KMS-11 (cell line): ENCODE measurements around the gene PREB.

Experiments used
- H2AFZ ChIP-seq: fragments of 200-600 bp; sonication (generic); 2 replicates; pipeline ENCODE4 v1.6.1; 2016; ENCODE audit warnings: antibody characterized with exemption, mixed run types, low read depth
- H3K27ac ChIP-seq: fragments of 200-600 bp; sonication (generic); 2 replicates; pipeline ENCODE4 v1.6.1; 2016; ENCODE audit warnings: mild to moderate bottlenecking, mixed run types
- H3K27me3 ChIP-seq: fragments of 200-600 bp; sonication (generic); 2 replicates; pipeline ENCODE4 v1.6.1; 2017; ENCODE audit warnings: mild to moderate bottlenecking, low read depth, mixed run types, moderate library complexity; ENCODE audit not compliant: insufficient read depth
- H3K36me3 ChIP-seq: fragments of 200-600 bp; sonication (generic); 2 replicates; pipeline ENCODE4 v1.6.1; 2017; ENCODE audit warnings: mild to moderate bottlenecking, mixed run types; ENCODE audit not compliant: insufficient read depth
- H3K4me1 ChIP-seq: fragments of 200-600 bp; sonication (generic); 2 replicates; pipeline ENCODE4 v1.6.1; 2016; ENCODE audit warnings: mild to moderate bottlenecking, low read depth, mixed run types; ENCODE audit not compliant: poor library complexity, severe bottlenecking
- H3K4me2 ChIP-seq: fragments of 200-600 bp; sonication (generic); 2 replicates; pipeline ENCODE4 v1.7.0; 2016; ENCODE audit warnings: mild to moderate bottlenecking, mixed run types
- H3K4me3 ChIP-seq: fragments of 200-600 bp; sonication (generic); IDR thresholded peaks from 2 replicates; pipeline ENCODE4 v1.6.1; 2017; ENCODE audit warnings: low read depth, low read length, mixed read lengths; ENCODE audit not compliant: insufficient read depth
- H3K79me2 ChIP-seq: fragments of 200-600 bp; sonication (generic); 2 replicates; pipeline ENCODE4 v1.6.1; 2016; ENCODE audit warnings: low read depth, mixed run types; ENCODE audit not compliant: insufficient read depth
- H3K9ac ChIP-seq: fragments of 200-600 bp; sonication (generic); 2 replicates; pipeline ENCODE4 v1.6.1; 2016; ENCODE audit warnings: mild to moderate bottlenecking, mixed run types
- H4K20me1 ChIP-seq: fragments of 200-600 bp; sonication (generic); 2 replicates; pipeline ENCODE4 v1.6.1; 2016; ENCODE audit warnings: mild to moderate bottlenecking, mixed run types; ENCODE audit not compliant: insufficient read depth
- TF ChIP-seq, protein P1 (sequence below): fragments of 200-600 bp; sonication (generic); conservative IDR thresholded peaks from 2 replicates; pipeline ENCODE4 v1.6.1; 2017; ENCODE audit warnings: low read depth, mild to moderate bottlenecking, antibody characterized with exemption, low read length, moderate library complexity, mixed read lengths

Gene PREB

DNA sequence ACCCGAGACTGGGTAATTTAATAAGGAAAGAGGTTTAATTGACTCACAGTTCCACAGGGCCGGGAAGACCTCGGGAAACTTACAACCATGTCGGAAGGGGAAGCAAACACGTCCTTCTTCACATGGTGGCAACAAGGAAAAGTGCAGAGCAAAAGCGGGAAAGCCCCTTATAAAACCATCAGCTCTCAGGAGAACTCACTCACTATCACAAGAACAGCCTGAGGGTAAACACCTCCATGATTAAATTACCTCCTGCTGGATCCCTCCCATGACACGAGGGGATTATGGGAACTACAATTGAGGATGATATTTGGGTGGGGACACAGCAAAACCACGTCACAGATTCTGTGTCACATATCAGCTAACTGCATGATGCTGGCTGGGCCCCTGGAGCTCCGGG lies 25.8 kb upstream of the PREB start:
- no peaks in the 10 kb centered on the region for H4K20me1 ChIP-seq
- H3K79me2 ChIP-seq, result no peaks in the 10 kb centered on the region
- H3K27ac ChIP-seq, result no peak overlapping the region
- H3K9ac ChIP-seq, result no peak overlapping the region
- H3K4me1 ChIP-seq, result peaks cover 35% of the 10 kb centered on the region
- TF ChIP-seq, protein P1, sequence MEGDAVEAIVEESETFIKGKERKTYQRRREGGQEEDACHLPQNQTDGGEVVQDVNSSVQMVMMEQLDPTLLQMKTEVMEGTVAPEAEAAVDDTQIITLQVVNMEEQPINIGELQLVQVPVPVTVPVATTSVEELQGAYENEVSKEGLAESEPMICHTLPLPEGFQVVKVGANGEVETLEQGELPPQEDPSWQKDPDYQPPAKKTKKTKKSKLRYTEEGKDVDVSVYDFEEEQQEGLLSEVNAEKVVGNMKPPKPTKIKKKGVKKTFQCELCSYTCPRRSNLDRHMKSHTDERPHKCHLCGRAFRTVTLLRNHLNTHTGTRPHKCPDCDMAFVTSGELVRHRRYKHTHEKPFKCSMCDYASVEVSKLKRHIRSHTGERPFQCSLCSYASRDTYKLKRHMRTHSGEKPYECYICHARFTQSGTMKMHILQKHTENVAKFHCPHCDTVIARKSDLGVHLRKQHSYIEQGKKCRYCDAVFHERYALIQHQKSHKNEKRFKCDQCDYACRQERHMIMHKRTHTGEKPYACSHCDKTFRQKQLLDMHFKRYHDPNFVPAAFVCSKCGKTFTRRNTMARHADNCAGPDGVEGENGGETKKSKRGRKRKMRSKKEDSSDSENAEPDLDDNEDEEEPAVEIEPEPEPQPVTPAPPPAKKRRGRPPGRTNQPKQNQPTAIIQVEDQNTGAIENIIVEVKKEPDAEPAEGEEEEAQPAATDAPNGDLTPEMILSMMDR, result no peak
- H2AFZ ChIP-seq, result no peak overlapping the region
- H3K27me3 ChIP-seq, result no peaks in the 10 kb centered on the region
- no peak overlapping the region for H3K4me2 ChIP-seq
- no peaks in the 10 kb centered on the region for H3K36me3 ChIP-seq
- no peak overlapping the region for H3K4me3 ChIP-seq

DNA sequence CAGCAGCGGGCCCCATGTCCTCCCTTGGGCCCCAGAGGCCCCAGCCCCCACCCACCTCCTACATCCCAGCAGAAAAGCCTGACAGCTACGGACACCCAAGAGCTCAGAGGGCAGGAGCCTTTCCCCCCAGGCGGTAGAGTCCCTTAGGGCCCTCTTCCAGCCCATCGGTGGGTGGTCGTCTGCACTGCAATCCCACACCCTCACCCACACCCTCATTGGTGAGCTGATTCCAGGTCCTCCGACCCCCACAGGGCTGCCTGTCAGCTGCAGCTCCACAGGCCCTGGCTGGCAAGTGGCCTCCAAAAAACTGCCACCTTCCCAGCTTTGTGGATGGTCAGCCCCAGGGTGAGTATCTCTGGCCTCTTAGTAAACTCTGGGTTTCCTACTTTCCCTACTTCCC lies 24.8 kb upstream of the PREB start:
- Histone ChIP-seq H3K4me1 (peaks cover 28% of the 10 kb centered on the region), H3K4me2 (no peak overlapping the region), H3K27ac (no peak overlapping the region), H3K79me2 (no peaks in the 10 kb centered on the region), H3K36me3 (no peaks in the 10 kb centered on the region), H4K20me1 (no peaks in the 10 kb centered on the region), H3K9ac (no peak overlapping the region), H3K4me3 (no peak overlapping the region), H3K27me3 (no peaks in the 10 kb centered on the region), H2AFZ (no peak overlapping the region)
- TF ChIP-seq, protein P1, result no peak

DNA sequence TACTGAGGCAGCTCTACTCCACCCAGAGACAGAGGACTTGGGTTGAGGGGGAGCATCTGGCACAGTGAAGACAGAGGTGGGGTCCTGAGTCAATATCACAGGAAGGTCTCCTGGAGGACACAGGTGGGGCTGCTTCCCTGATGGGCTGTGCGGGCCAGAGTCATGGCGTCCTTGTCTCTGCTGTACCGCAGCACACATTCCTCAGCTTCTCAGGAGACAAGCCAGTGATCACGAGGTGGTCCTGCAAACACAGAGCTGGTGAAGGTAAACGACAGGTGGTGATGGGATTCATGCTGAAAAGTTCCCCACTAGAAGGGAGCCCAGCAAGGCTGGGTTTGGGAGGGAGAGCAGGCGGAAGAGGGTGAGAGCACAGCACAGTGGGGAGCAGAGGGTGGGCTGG lies 24.0 kb upstream of the PREB start:
- Histone ChIP-seq H3K79me2 (no peaks in the 10 kb centered on the region), H3K4me2 (no peak overlapping the region), H3K27ac (no peak overlapping the region), H4K20me1 (no peaks in the 10 kb centered on the region), H3K27me3 (no peaks in the 10 kb centered on the region), H3K4me3 (no peak overlapping the region), H3K36me3 (no peaks in the 10 kb centered on the region), H3K4me1 (peaks cover 20% of the 10 kb centered on the region), H2AFZ (no peak overlapping the region), H3K9ac (no peak overlapping the region)
- TF ChIP-seq, protein P1, result no peak

DNA sequence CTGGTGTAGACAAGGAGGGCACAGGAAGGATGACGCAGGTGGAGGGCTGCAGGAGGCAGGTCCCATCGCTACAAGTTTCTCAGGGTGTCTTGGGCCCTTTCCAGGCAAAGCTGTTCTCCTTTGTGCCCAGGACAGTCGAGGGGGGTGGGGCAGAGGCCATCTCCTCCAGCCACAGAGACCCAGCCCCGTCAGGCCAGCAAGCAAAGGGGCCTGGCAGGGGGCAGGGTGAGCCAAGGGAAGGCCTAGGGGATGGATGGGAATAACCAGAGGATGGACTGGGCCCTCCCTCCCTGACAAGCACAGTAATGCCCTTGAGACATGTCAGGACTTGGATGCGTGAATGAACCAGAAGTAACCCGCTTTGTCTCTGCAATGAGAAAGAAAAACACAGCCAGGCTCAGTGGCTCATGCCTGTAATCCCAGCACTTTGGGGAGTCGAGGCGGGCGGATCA lies 20.7 kb upstream of the PREB start:
- Histone ChIP-seq H3K27me3 (no peaks in the 10 kb centered on the region), H3K4me1 (no peaks in the 10 kb centered on the region), H3K9ac (no peak overlapping the region), H2AFZ (no peak overlapping the region), H3K4me3 (no peak overlapping the region), H4K20me1 (no peaks in the 10 kb centered on the region), H3K79me2 (no peaks in the 10 kb centered on the region), H3K27ac (no peak overlapping the region), H3K4me2 (no peak overlapping the region), H3K36me3 (no peaks in the 10 kb centered on the region)
- TF ChIP-seq, protein P1, result no peak
